KMS-11 (cell line): ENCODE data around the gene CCSER1.
"Not testable (repeated sequence)": the region's sequence is repeated elsewhere in the genome, so short reads cannot be mapped to it uniquely, and the experiment has no call there.

Experiments used
- H2AFZ ChIP-seq: fragments of 200-600 bp; sonication (generic); 2 replicates; pipeline ENCODE4 v1.6.1; 2016; ENCODE audit warnings: antibody characterized with exemption, mixed run types, low read depth
- H3K27ac ChIP-seq: fragments of 200-600 bp; sonication (generic); 2 replicates; pipeline ENCODE4 v1.6.1; 2016; ENCODE audit warnings: mild to moderate bottlenecking, mixed run types
- H3K27me3 ChIP-seq: fragments of 200-600 bp; sonication (generic); 2 replicates; pipeline ENCODE4 v1.6.1; 2017; ENCODE audit warnings: mild to moderate bottlenecking, low read depth, mixed run types, moderate library complexity; ENCODE audit not compliant: insufficient read depth
- H3K36me3 ChIP-seq: fragments of 200-600 bp; sonication (generic); 2 replicates; pipeline ENCODE4 v1.6.1; 2017; ENCODE audit warnings: mild to moderate bottlenecking, mixed run types; ENCODE audit not compliant: insufficient read depth
- H3K4me1 ChIP-seq: fragments of 200-600 bp; sonication (generic); 2 replicates; pipeline ENCODE4 v1.6.1; 2016; ENCODE audit warnings: mild to moderate bottlenecking, low read depth, mixed run types; ENCODE audit not compliant: poor library complexity, severe bottlenecking
- H3K4me2 ChIP-seq: fragments of 200-600 bp; sonication (generic); 2 replicates; pipeline ENCODE4 v1.7.0; 2016; ENCODE audit warnings: mild to moderate bottlenecking, mixed run types
- H3K4me3 ChIP-seq: fragments of 200-600 bp; sonication (generic); IDR thresholded peaks from 2 replicates; pipeline ENCODE4 v1.6.1; 2017; ENCODE audit warnings: low read depth, low read length, mixed read lengths; ENCODE audit not compliant: insufficient read depth
- H3K79me2 ChIP-seq: fragments of 200-600 bp; sonication (generic); 2 replicates; pipeline ENCODE4 v1.6.1; 2016; ENCODE audit warnings: low read depth, mixed run types; ENCODE audit not compliant: insufficient read depth
- H3K9ac ChIP-seq: fragments of 200-600 bp; sonication (generic); 2 replicates; pipeline ENCODE4 v1.6.1; 2016; ENCODE audit warnings: mild to moderate bottlenecking, mixed run types
- H4K20me1 ChIP-seq: fragments of 200-600 bp; sonication (generic); 2 replicates; pipeline ENCODE4 v1.6.1; 2016; ENCODE audit warnings: mild to moderate bottlenecking, mixed run types; ENCODE audit not compliant: insufficient read depth
- CTCF ChIP-seq: fragments of 200-600 bp; sonication (generic); conservative IDR thresholded peaks from 2 replicates; pipeline ENCODE4 v1.6.1; 2017; ENCODE audit warnings: low read depth, mild to moderate bottlenecking, antibody characterized with exemption, low read length, moderate library complexity, mixed read lengths

The CCSER1 gene

GRCh38 chr4:90293320-90293719 lies 166.1 kb downstream of the CCSER1 start:
- TF ChIP-seq CTCF, result no peak; the same call in 1 of the 2 replicates
- H3K79me2 ChIP-seq, result no peaks in the 10 kb centered on the region
- no peak overlapping the region for H3K9ac ChIP-seq
- H3K4me2 ChIP-seq, result no peak overlapping the region
- H4K20me1 ChIP-seq, result peaks cover 4% of the 10 kb centered on the region; the same call in 1 of the 2 replicates
- H3K36me3 ChIP-seq, result no peaks in the 10 kb centered on the region
- no peak overlapping the region for H3K27ac ChIP-seq
- no peak overlapping the region for H2AFZ ChIP-seq
- no peaks in the 10 kb centered on the region for H3K4me1 ChIP-seq
- H3K4me3 ChIP-seq, result no peak overlapping the region
- no peaks in the 10 kb centered on the region for H3K27me3 ChIP-seq

GRCh38 chr4:90299373-90299772 lies 172.2 kb downstream of the CCSER1 start:
- H3K9ac ChIP-seq, result no peak overlapping the region
- H3K4me2 ChIP-seq, result no peak overlapping the region
- no peak overlapping the region for H3K4me3 ChIP-seq
- H3K27me3 ChIP-seq, result no peaks in the 10 kb centered on the region
- no peaks in the 10 kb centered on the region for H3K4me1 ChIP-seq
- TF ChIP-seq CTCF, result no peak
- no peaks in the 10 kb centered on the region for H3K79me2 ChIP-seq
- no peaks in the 10 kb centered on the region for H3K36me3 ChIP-seq
- H3K27ac ChIP-seq, result no peak overlapping the region
- no peak overlapping the region for H2AFZ ChIP-seq
- no peaks in the 10 kb centered on the region; the same call in 1 of the 2 replicates for H4K20me1 ChIP-seq

- Histone ChIP-seq H3K27ac (no peak overlapping the region), H2AFZ (no peak overlapping the region), H3K36me3 (no peaks in the 10 kb centered on the region), H4K20me1 (no peaks in the 10 kb centered on the region), H3K4me3 (no peak overlapping the region), H3K4me2 (no peak overlapping the region), H3K9ac (no peak overlapping the region), H3K79me2 (no peaks in the 10 kb centered on the region), H3K27me3 (no peaks in the 10 kb centered on the region), H3K4me1 (peaks cover 12% of the 10 kb centered on the region)
- TF ChIP-seq CTCF, result no peak
These were observed 179.6 kb downstream of the CCSER1 start for GRCh38 chr4:90306810-90307209.

GRCh38 chr4:90317140-90317539 lies 189.9 kb downstream of the CCSER1 start:
- not testable (repeated sequence) for H4K20me1 ChIP-seq, H2AFZ ChIP-seq, H3K9ac ChIP-seq, H3K36me3 ChIP-seq, H3K27me3 ChIP-seq, H3K4me2 ChIP-seq, H3K79me2 ChIP-seq, H3K27ac ChIP-seq, H3K4me3 ChIP-seq
- H3K4me1 ChIP-seq, result peaks cover 31% of the 10 kb centered on the region

GRCh38 chr4:90317785-90318184 lies 190.6 kb downstream of the CCSER1 start:
- Histone ChIP-seq H3K27me3 (no peaks in the 10 kb centered on the region), H3K4me1 (peaks cover 31% of the 10 kb centered on the region), H3K79me2 (no peaks in the 10 kb centered on the region), H3K4me2 (peak overlapping the region; percentile 32), H3K9ac (no peak overlapping the region), H3K27ac (peak overlapping the region; percentile 19; the same call in 1 of the 2 replicates), H2AFZ (no peak overlapping the region), H4K20me1 (no peaks in the 10 kb centered on the region), H3K4me3 (no peak overlapping the region), H3K36me3 (no peaks in the 10 kb centered on the region)
- TF ChIP-seq CTCF, result no peak
